ENCODE measurements around the gene ROS1. TPM values are rescaled to one million over a fixed set of nuclear protein-coding genes. Genes with fewer than 3 reads are reported as not detected.
"Not testable (repeated sequence)": the region's sequence is repeated elsewhere in the genome, so short reads cannot be mapped to it uniquely, and the experiment has no call there.

Gene ROS1
- total RNA-seq, 1 donor from 2014 or later, result 0.15 TPM

GRCh38 chr6:117389227-117390057, 36.3 kb downstream of the ROS1 start:
- DNase-seq (ENCODE audit: low spot score), result no peak
- peak; percentile 64 for ATAC-seq

DNA sequence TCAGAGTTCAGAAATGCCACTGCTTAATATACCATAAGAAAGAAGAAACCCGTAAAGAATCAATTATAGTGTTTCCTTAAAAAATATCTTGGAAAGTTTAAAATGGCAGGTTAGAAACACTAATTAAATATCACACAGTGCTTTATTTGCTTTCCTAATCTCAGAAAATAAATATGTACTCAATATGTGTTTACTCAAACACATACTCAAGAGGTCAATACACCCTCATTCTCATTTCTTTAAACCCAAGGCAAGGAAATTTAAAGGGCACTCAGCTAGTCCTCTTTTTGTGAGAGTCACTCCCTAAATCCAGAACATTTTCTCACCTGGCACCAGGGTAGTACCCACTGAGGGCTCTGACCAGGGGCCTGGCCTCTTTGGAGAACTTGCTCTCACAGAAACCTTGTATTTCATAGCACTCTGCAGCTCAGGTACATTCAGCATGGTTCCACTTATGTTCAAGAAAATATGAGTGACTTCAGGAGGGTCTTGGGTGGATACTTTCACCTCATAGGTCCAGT, 38.2 kb downstream of the ROS1 start:
- ATAC-seq (peak; percentile 20), DNase-seq (ENCODE audit: low spot score) (no peak)

DNA sequence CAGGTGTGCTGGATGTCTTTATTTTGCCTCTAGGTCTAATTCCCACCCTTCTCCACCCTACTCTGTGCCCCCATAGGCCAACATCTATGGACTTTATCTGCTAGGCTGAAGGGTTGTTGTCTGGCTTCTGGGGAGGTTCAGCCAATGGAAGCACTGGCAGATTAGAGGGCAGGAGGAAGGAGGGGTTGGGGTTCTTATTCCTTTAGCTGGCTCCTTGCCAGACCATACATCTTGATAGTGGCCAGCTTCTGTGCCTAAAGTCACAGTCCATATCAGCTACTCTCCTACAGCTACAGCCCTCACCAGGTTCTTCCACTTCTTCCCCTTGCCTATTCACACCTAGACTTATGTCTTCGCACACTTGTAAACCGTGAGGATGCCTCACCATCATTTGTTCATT, 41.1 kb downstream of the ROS1 start:
- ATAC-seq (no peak), DNase-seq (ENCODE audit: low spot score) (no peak)

- DNase-seq (ENCODE audit: low spot score) (no peak), ATAC-seq (no peak)
These were observed 44.0 kb downstream of the ROS1 start for GRCh38 chr6:117381749-117382148.

- ATAC-seq (peak; percentile 69), DNase-seq (ENCODE audit: low spot score) (no peak)
These were observed 45.4 kb downstream of the ROS1 start for GRCh38 chr6:117380298-117380697.

- DNase-seq (ENCODE audit: low spot score) (no peak), ATAC-seq (no peak)
These were observed 50.3 kb downstream of the ROS1 start for GRCh38 chr6:117375446-117375845.

DNA sequence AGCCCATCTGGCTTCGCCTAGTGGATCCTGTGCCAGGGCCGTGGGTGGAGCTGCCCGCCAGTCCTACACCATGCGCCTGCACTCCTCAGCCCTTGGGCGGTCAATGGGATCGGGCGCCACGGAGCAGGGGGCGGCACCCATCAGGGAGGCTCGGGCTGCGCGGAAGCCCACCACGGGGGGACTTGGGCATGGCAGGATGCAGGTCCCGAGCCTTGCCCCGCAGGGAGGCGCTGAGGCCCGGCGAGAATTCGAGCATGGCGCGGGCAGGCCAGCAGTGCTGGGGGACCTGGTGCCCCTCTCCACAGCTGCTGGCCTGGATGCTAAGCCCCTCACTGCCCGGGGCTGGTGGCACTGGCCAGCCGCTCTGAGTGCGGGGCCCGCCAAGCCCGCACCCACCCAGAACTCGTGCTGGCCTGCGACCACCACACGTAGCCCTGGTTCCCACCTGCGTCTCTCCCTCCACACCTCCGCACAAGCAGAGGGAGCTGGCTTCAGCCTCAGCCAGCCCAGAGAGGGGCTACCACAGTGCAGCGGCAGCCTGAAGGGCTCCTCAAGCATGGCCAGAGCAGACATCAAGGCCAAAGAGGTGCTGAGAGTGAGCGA, 52.4 kb downstream of the ROS1 start:
- no peak for DNase-seq (ENCODE audit: low spot score)
- no peak for ATAC-seq

DNA sequence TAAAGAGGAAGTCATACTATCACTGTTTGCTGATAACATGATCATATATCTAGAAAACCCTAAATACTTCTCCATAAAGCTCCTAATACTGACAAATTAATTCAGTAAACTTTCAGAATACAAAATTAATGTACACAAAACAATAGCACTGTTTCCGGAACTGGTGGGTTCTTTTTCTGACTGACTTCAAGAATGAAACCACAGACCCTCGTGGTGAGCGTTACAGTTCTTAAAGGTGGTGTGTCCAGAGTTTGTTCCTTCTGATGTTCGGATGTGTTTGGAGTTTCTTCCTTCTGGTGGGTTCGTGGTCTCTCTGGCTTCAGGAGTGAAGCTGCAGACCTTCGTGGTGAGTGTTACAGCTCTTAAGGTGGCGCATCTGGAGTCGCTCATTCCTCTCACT, 53.5 kb downstream of the ROS1 start:
- ATAC-seq; DNase-seq (ENCODE audit: low spot score): not testable (repeated sequence)

DNA sequence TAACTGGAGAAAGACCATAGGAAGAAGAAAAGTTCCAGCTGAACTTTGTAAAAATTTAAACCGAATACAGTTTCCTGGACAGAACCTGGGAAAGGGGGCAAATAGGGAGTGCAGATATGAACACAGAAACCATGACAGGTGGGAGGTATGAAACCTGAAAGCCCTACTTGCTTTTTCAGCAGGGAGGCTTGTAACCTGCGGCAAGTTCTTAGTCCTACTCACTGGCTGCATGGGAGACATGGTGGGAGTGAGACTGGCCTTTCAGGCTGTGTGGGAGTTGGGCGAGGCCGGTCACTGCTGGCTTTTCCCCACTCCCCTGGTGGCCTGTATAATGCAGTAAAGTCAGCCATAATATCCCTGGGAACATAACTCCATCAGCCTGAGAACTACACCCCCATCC, 54.2 kb downstream of the ROS1 start:
- no peak for ATAC-seq
- DNase-seq (ENCODE audit: low spot score), result no peak

GRCh38 chr6:117359581-117359980, 66.2 kb downstream of the ROS1 start:
- ATAC-seq (no peak), DNase-seq (ENCODE audit: low spot score) (no peak)

- peak; percentile 47 for ATAC-seq
These were observed 71.1 kb downstream of the ROS1 start for GRCh38 chr6:117354671-117355070.

DNA sequence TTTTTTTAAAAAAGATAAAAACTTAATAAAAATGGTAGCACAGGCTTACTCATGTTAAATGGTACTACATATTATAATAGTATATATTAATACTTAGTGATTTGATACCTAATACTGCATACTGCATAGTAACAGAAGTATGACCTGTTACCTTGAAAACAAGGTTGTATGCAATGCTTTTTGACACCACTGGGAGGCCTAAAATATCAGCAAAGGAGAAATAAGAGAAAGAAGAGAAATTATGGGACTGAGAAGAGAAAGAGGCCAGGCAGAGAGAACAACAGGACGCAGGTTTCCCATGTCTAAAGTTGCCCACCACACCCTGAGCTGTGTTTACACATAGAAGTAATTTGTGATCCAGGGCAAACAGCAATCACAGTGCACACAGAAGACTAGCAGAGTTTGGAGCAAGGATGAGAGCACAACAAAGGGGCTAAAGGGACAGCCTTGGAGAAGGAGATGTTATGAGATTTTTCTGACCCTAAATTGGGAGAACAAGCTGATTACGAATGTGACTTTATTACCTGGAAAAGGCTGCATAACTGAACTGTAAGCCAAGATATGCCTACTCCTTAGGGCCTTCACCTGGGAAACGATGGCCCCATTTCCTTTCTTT, 73.2 kb downstream of the ROS1 start:
- ATAC-seq, result peak; percentile 88
- DNase-seq (ENCODE audit: low spot score), result no peak

More at GRCh38 chr6:117354671-117355070, 71.1 kb downstream of the ROS1 start:
- no peak for DNase-seq (ENCODE audit: low spot score)

- DNase-seq (ENCODE audit: low spot score) (no peak), ATAC-seq (peak; percentile 73)
These were observed 74.2 kb downstream of the ROS1 start for GRCh38 chr6:117351521-117351920.

DNA sequence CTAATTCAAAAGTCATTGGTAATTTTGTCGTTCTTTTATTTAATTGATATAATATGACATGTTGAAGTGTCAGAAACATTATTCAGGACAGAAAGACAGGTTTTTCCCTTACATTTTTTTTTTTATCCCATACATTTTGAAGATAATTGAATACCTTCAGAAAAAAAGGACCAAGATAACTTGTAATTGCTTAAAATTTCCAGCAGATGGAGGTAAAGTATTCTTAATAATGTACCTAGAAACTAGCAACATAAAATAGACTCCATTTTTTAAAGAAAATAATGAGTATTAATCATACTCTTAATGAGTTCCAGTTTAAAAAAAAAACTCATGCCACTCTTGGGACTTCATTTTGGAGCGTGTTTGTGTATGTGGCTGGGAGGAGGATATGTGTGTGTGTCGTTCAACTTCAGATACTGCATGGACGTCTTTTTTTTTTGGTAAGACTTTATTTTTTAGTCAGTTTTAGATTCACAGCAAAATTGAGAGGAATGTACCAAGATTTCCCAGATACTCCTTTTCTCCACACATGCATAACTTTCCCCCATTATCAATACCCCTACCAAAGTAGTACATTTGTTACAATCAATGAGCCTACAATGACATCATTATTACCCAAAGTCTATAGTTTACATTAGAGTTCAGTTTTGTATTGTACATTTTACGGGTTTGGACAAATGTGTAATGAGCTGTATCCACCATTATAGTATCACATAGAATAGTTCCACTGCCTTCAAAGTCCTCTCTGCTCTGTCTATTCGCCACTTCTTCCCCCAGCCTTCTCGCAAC, 79.4 kb downstream of the ROS1 start:
- peak; percentile 79 for ATAC-seq

DNA sequence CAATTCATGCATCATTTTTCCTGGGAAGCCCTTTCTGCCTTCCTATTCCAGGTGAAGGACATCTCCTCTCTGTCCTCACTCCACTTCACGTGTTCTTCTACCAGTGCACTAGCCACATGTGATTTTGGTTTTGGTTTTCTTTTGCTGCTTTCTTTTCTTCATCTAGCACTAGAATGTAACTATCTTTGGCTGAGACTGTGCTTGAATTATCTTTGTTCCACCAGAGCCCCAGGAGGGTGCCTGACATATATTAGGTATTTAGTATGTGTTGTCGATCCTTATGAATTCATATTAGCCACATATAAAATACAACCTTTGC, 80.5 kb downstream of the ROS1 start:
- DNase-seq (ENCODE audit: low spot score) (no peak), ATAC-seq (no peak)

More for the DNA sequence above, 79.4 kb downstream of the ROS1 start:
- no peak for DNase-seq (ENCODE audit: low spot score)

- ATAC-seq, result no peak
- DNase-seq (ENCODE audit: low spot score), result no peak
These were observed 81.1 kb downstream of the ROS1 start for GRCh38 chr6:117344444-117345291.

GRCh38 chr6:117338567-117338966, 87.2 kb downstream of the ROS1 start:
- ATAC-seq (no peak), DNase-seq (ENCODE audit: low spot score) (no peak)

DNA sequence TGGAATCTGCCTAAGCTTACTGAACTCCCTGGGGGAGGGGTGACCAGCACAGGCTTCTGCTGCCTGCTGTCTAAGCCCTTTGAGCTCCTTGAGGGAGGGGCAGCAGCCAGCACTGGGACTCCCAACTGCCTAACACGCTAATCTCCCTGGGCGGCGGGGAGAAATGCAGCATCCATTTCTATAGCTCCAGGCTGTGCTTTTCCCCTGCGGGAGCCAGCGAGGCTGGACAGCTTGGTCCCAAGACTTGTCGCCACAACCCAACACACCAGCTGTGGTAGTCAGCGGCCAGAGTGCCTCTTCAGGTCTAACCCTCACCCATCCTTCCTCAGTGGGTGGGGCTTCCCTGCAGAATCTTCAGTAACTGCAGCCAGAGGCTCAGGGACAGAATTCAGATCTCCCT, 95.8 kb downstream of the ROS1 start:
- DNase-seq (ENCODE audit: low spot score), result no peak
- ATAC-seq, result no peak

DNA sequence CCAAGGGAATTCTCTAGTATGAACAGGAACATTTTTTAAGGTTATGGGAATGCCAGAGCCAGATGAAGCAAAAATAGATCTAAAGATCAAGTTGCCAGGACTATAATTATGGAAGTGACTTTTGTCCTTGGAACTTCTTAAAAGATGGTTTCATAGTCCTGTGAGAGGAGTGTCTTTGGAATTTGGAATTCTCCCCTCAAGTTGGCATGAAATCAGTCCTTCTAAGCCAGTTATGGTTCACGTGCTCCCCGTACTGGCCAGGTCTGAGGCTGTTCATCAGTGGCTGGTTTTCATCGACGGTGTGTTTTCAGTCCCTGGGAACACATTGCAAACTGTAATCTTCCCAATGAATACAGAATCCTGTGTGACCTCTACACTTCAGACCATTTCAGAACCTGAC, 97.2 kb downstream of the ROS1 start:
- ATAC-seq (no peak), DNase-seq (ENCODE audit: low spot score) (no peak)

DNA sequence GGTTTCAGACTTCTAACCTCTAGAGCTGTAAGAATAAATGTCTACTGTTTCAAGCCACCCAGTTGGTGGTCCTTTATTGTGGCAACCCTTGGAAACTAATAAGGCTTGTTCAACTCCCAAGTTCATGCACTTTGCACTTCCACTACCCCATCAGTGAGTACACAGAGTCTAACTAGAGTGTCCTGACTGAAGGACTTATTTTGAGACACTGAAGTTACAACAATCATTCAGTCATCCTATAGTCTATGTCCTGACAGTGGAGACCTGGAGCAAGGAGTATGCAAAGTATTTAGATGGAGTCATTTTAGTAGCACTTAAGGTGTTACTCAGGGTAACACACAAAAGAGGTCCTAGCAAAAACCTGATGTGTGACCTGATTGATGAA, 97.7 kb downstream of the ROS1 start:
- ATAC-seq (no peak), DNase-seq (ENCODE audit: low spot score) (no peak)

Data from left lobe of liver (tissue), 2 donors.